Amniotic stem cell (primary cell): ENCODE results near the gene CD226.
"Not testable (repeated sequence)": the region's sequence is repeated elsewhere in the genome, so short reads cannot be mapped to it uniquely, and the experiment has no call there.

Experiments used
- DNase-seq: peaks from one replicate; lab custom pipeline; 2025; lab: John Stamatoyannopoulos, UW

The CD226 gene

GRCh38 chr18:69947361-69948133, at the start of gene CD226:
CD226 (minus strand) TSS chr18:69947873; CDS start chr18:69947406, 467 bp downstream.
- no peak for DNase-seq

GRCh38 chr18:69996951-69997798, 49.5 kb upstream of the CD226 start:
- no peak for DNase-seq

DNA sequence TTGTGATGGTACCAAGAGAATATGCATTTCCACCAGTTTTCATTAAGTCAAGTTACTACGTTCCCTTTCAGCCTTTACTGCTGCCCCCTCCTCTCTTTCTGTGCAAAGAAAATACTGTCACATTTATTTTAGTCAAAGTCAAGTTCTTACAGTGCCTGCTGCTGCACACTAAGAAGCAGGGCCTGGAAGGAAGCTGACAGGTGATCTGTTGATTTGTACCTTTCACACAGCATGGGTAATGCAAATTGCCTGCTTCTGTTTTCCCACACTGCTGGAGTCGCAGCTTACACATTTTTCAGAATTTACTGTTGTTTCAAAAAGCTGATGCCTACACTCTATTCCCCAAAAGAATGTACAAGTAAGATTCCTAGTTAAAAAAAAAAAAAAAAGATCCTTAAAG, 48.7 kb upstream of the CD226 start:
- DNase-seq = no peak

DNA sequence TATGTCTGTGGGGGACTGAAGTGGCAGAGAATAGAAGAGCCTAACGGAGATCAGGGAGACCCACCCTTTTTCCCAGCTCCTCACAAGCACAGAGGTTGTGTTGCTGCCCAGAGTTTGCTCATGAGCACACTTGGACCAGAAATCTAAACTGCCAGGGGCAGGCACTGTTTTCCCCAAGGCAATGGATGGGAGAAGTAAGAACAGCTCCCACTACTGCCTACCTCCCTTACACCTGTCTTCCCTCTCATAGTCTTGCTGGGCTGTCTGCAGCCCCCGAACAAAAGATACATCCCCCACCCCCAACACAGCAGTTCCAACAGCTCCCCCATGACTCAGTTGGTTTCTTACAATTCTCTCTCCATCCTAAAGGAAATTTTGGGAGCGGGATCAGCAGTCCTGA, 48.1 kb upstream of the CD226 start:
- no peak for DNase-seq

GRCh38 chr18:69992776-69993175, 45.1 kb upstream of the CD226 start:
- no peak for DNase-seq

DNA sequence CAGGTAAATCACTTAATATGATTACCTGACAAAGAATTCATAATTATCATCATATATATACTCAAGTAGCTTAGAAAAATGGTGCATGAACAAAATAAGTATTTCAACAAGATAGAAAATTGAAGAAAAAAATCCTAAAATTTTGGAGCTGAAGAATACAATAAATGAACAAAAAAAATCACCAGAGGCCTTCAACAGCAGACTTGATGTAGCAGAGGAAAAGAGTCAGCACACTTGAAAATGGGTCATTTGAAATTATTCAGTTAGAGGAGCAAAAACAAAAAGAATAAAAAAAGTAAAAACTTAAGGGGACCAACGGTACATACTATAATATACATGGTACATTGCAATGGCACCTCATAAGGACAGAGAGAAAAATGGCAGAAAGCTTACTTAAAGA, 40.2 kb upstream of the CD226 start:
- DNase-seq = no peak

- DNase-seq = no peak
Observed at GRCh38 chr18:69985239-69985638, 37.6 kb upstream of the CD226 start.

DNA sequence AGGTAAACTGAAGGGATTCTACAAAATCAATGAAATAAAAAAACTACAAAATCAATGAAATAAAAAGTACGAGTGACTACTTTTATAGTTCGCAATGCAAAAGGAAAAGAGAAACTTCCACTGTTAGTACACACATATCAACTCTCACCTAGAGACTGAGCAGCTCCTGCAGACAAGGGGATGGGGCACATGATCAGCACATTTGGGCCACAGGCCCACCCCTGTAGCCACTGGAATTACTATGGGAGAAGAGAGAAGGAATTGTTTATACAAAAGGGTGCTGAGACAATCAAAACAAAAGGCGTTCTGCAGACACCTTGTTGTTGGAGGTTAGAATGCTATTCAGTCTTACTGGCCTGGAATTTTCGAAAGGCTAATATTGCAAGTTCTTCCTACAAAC, 34.7 kb upstream of the CD226 start:
- no peak for DNase-seq

- DNase-seq = no peak
Observed at GRCh38 chr18:69981948-69982347, 34.3 kb upstream of the CD226 start.

DNA sequence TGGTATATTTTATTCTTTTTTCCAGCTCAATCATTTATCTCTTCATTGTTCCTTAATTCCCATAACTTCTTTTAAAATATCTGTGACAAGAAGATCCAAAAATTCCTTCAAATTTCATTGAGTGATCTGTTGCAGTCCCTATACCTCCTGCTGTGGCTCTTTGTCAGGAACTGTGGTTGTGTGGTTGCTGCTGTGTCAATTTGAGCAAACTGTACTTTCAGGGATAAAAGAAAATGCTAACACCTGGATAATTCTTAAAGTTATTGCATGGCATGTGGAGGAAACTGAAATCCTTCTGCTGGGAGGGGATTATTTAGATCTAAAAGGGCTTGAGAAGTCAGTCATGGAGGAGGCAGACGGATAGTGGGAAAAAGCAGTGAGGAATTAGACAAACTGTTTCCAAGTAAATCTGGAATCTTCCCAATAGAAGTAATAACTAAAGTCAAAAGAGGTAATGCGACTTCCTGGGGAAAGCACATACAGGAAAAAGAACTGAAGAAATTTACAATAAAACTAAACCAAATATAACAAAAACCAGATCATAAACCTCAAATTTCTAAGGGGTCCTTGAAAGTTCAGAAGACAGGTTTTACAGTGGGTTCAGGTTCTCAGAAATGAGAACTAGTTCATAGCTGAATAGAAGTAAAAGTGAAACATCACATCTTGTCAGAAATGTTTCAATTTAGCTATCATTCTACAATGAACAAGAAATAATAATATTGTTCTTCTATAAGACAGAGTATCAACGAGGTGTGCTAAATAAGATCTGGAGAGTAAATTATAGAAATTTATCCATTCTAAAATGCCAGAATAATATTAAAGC, 33.5 kb upstream of the CD226 start:
- no peak for DNase-seq

DNA sequence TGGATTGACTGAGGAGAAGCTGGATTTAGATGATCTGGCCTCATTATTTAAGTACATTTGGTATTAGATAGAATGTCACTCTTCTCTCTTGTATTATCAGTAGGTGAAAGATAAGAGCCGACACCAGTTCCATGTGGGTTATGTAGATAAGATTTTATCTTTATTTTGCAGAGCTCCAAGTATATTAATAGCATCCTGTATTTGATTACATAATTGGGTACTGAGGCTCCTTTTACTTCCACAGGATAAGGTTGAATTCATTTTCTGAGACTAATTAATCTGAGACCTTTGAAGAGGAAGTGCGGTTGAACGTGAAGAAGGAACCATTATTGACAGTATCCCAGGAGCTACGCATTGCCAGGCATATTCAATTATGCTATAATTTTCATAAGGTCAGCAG, 32.8 kb upstream of the CD226 start:
- DNase-seq = no peak

- no peak for DNase-seq
Observed at GRCh38 chr18:69978732-69979715, 31.4 kb upstream of the CD226 start.

DNA sequence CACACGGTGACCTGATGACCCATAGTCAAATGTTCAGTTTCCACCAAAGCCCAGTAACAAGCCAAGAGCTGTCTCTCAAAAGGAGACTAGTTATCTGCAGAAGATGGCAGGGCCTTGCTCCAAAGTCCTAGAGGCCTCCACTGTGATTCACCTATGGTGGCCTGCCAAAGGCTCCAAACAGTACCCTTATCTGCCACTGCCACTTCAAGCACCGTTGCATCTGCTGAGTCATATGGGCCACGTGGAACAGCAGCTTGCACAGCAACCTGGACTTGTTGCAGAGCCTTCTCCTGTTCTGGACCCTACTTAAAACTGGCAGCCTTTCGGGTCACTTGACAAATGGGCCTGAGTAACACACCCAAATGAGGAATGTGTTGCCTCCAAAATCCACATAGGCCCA, 27.6 kb upstream of the CD226 start:
- not testable (repeated sequence) for DNase-seq

- DNase-seq = no peak
Observed at GRCh38 chr18:69974365-69974764, 26.7 kb upstream of the CD226 start.

- DNase-seq = no peak
Observed at GRCh38 chr18:69969491-69969890, 21.8 kb upstream of the CD226 start.

- DNase-seq = no peak
Observed at GRCh38 chr18:69968039-69968438, 20.4 kb upstream of the CD226 start.

- DNase-seq = no peak
Observed at GRCh38 chr18:69963196-69963595, 15.5 kb upstream of the CD226 start.

- DNase-seq = no peak
Observed at GRCh38 chr18:69961718-69962117, 14.0 kb upstream of the CD226 start.

GRCh38 chr18:69958422-69958821, 10.7 kb upstream of the CD226 start:
- no peak for DNase-seq

DNA sequence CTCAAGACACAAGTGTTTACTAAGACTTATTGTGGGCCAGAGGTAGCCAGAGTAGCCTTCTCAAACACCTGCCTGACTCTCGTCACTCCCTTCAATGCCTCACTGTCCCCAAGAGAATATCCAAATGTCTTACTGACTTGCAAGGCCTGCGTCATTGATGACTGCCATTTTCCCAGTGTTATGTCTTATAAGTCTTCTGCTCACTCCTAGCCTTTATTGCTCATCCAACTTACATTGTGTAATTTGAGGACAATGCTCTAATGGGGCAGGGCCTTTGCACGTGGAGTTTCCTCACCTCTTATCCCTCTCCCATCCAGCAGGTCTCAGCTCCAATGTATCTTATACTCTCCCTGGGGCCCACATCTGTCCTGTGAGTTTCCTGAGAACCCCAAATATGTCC, 10.1 kb upstream of the CD226 start:
- no peak for DNase-seq
